ENCODE data around the gene PER2.

- no peak for TF ChIP-seq CTCF (conservative IDR thresholded peaks at IDR 0.05; ENCODE audit: low read length)
- no peak for TF ChIP-seq EZH2phosphoT487 (IDR thresholded peaks at IDR 0.05; ENCODE audit: borderline replicate concordance, low read depth, low read length)
Measured at GRCh38 chr2:238241970-238242369, 46.4 kb downstream of the PER2 start.
